ENCODE measurements around the gene H2BK1. TPM values are rescaled to one million over a fixed set of nuclear protein-coding genes. Genes with fewer than 3 reads are reported as not detected.

Gene H2BK1
- total RNA-seq, 1 donor from 2014 or later = 0.48 TPM

- intact Hi-C loops (cut with micrococcal nuclease) = loop anchor here (2.0 kb wide), 1 partner anchor 57 kb away; no protein-coding TSS in a partner anchor
Measured at GRCh38 chr7:151245360-151246101, 35.2 kb upstream of the H2BK1 start.

DNA sequence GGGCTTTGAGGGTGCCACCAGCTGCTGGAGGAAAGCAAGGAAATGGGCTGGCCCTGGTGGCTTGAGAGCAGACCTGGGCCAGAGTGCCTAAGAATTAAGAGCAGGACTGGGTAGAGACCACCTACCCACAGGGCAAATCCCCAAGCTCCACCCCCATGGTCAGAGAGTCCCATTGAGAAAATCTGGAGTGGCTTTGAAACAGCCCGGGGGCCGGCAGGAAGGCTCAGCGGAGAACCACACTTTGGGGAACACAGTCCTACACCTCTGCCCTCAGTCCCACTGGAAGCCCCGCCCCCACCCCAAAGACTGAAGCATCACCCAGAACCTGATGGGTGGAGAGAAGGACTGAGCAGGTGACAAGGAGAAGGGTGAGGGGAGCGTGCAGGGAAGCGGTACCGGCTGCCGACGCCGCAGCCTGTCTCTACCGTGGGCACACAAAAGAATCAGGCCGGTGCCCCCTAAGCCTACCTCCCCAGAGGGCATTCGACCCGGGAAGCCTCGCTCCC, 34.6 kb upstream of the H2BK1 start:
- intact Hi-C loops (cut with micrococcal nuclease) = loop anchor here (1.0 to 2.0 kb wide), 5 partner anchors 13 to 121 kb away; partner anchors contain the start of genes ABCF2 and CHPF2

- intact Hi-C loops (cut with micrococcal nuclease) = loop anchor here (1.0 to 2.0 kb wide), 5 partner anchors 12 to 120 kb away; partner anchors contain the start of genes ABCF2 and CHPF2
Measured at GRCh38 chr7:151244196-151244840, 34.0 kb upstream of the H2BK1 start.

DNA sequence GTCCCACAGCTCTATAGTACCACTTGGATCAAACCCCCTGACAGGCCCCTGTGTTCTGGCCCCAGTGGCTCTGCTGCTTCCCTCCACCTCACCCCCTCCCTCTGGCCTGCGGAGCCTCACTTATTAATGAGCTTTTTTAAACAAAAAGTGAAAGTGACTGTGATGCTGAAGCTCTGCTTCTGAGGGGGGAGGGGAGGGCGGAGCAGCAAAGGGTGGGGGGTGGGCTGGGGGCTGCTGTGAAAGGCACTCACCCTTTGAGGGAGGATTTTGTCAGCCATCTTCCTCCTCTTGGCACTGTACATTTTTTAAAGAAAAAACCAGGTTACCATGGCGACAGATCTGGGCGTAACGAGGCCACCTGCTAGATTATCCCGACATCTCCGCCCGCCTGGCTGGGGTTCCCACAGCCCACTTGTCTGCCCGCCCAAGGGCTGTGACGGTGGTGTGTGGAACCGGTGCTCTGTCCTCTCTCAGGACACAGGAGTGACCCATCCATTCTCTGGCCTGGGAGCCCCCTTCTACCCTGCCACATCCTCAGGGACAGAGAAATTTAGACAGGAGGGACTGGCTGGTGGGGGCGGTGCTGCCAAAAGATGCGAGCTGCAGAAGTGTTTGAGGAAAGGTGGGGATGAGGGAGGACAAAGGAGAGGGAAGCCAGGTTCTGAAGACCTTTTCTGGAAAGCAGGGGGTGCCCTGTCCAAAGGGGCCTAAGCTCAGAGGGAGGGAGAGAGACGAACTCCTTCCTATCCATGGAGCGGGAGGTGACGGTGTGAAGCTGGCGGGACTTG, 33.3 kb upstream of the H2BK1 start:
- intact Hi-C loops (cut with micrococcal nuclease) = loop anchor here (1.0 to 2.0 kb wide), 5 partner anchors 11 to 119 kb away; partner anchors contain the start of genes ABCF2 and CHPF2

GRCh38 chr7:151243045-151243349, 32.7 kb upstream of the H2BK1 start:
- intact Hi-C loops (cut with micrococcal nuclease) = no loop called here

DNA sequence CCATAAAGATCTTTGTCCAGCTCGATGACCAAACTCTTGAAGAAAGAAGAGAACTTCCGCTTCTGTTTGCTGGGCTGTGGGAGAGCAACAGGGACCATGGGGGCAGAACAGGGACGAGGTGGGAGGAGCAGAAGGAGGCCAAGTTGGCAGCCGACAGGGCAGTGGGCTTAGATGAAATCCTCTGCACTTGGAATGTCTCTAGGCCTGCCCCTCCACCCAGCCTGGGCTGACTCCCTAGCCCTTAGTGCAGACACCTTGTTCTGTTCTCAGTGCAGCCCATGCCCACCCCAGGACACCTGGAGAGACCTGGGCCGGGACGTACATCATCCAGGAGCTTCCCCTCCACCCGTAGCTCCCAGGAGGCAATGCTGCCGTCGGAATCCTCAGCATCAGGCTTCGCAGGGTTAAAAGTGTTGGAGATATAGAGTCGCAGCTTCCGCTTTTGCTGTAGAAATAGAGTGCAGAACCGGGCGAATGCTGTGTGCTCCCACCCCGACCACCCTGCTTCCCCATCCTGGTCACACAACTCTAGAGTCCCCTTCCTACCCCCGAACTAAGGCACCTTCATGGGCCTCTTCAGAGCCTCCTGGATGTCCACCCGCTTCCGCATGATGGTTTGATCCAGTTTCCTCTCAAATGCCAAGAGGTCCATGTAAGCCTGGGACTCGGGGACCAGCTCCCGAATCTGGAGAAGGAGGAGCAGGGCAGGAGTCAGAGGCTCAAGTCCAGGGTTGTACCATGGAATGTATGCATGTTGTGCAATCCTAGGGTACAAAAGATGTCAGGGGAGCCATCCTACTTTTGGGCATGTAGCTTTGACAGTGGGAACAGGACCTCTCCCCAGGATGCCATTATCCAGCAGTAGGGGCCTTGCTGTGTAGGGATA, 32.1 kb upstream of the H2BK1 start:
- intact Hi-C loops (cut with micrococcal nuclease) = no loop called here

DNA sequence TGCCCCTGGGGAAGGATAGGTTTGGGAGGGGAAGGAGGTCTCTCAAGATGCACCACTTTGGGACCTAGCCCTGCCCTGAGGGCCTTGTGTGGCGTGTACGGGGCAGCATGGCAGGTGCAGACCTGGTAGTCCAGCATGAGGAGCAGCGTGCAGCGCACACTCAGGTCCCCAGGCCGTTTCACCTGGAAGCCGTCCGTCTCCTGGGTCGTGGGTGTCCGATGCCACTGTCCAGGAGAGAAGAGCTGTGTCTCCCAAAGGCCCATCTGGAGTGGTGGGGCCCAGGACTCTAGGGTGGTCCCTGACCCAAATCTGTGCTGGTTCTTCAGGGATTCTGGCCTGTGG, 31.4 kb upstream of the H2BK1 start:
- intact Hi-C loops (cut with micrococcal nuclease) = no loop called here

DNA sequence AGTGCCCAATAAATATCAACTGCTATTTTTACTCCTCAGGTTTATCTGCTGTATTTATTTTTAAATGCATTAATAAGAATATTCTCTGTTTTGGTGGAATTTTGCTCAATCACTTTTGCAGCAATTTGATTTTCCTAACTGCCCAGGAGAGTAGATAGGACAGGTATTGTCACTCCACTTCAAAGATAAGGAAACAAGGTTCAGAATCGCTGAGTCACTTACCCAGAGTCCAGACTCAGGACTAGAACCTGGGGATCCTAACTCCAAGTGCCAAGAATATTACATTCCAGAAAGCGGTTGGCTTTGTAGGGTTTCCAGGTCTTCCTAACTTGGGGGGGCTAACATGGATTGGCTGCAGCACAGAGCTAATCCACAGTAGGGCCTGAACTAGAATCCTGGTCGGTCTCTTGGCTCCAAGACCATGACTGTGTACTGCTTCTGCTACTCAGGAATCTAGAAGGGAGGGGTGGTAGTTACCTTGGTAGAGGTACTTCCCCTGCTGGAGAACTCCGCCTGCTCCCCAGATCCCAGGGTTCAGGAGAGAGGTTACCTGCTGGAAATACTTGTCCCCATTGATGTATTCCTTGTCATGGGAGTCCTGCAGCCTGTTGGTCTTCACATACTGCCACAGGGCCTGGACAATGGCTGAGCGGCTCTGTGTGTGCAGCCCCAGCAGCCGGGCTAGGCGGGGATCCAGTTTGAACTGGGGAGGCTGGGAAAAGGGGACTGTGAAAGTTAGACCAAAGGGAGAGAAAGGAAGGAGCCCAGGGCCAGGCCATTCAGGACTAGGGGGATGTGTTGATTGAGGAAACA, 30.9 kb upstream of the H2BK1 start:
- intact Hi-C loops (cut with micrococcal nuclease) = no loop called here

DNA sequence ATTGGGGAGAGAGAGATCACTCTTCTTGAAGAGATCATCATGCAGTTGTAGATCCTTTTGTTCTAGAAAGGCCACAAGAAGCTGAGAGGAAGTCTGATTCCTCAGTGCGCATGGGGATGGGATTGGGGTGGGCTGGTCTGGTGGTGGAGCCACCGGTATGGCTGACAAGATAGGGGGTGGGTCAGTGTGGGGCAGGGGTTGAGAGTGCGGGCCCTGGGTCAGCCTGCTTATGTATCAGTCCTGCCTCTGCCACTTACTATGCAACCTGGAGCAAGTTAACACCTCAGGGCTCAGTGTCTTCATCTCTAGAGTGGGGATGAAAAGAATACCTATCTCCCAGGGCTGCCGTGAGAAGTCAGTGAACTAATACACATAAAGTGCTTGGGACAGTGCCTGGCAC, 30.2 kb upstream of the H2BK1 start:
- intact Hi-C loops (cut with micrococcal nuclease) = no loop called here

- intact Hi-C loops (cut with micrococcal nuclease) = no loop called here
Measured at GRCh38 chr7:151239837-151240459, 29.7 kb upstream of the H2BK1 start.

DNA sequence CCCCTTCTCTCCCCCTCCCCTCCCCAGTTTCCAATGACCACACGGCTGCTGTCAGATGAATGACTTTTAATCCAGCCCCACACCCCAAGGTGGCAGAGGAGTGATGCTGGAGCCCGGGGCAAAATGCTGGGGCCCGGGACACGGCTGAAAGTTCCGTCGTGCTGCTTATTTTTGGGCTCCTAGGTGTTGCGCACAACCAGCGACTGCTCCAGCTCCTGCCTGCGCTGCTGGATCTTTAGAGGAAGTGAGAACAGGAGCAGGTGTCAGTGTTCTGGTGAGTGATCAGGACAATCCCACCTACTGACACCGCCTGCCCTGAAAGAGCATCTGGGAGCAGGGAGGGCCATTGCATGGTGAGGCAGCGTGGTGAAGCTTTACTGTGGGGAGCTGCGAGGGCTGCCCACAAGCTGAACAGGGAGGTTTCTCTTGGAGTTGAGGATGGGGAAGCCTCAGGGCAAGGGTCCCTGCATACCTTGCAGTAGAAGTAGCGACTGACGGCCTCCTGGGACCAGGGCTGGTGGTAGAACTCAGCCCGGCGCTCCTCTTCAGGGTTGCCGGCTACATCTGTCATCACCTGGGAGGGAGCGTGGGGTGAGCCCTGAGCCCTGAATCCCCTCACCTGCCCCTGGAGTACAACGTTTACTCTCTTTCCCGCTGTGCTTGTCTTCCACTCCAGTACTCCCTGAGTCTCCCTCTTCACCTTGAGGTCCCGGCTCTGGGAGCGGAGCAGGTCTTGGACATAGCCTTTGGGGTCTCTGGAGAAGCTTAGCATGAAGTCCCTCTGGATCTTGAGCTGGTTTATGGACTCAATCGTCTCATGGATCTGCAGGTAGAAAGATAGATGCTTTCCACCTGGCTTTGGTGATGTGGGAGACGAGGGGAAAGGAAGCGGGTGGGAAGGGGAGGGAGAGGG, 28.9 kb upstream of the H2BK1 start:
- intact Hi-C loops (cut with micrococcal nuclease) = no loop called here

GRCh38 chr7:151238190-151238810, 28.0 kb upstream of the H2BK1 start:
- intact Hi-C loops (cut with micrococcal nuclease) = no loop called here

GRCh38 chr7:151237244-151238189, 27.2 kb upstream of the H2BK1 start:
- intact Hi-C loops (cut with micrococcal nuclease) = no loop called here

DNA sequence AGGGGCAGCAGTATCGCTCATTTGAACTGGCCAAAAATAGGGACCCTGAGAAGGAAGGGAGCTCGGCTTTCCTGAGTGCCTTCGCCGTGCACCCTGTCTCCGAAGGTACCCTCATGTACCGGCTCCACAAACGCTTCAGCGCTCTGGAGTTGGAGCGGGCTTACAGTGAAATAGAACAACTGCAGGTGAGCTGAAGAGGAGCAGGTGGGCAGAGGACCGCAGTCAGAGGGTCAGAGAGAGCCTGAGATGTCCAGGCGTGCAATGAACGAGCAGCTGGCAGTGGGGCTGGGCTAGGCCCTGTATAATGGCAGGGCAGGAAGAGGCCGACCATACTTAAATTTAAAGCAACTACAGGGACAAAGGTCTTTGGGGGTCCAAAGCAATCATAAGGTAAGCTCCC, 26.1 kb upstream of the H2BK1 start:
- intact Hi-C loops (cut with micrococcal nuclease) = no loop called here

DNA sequence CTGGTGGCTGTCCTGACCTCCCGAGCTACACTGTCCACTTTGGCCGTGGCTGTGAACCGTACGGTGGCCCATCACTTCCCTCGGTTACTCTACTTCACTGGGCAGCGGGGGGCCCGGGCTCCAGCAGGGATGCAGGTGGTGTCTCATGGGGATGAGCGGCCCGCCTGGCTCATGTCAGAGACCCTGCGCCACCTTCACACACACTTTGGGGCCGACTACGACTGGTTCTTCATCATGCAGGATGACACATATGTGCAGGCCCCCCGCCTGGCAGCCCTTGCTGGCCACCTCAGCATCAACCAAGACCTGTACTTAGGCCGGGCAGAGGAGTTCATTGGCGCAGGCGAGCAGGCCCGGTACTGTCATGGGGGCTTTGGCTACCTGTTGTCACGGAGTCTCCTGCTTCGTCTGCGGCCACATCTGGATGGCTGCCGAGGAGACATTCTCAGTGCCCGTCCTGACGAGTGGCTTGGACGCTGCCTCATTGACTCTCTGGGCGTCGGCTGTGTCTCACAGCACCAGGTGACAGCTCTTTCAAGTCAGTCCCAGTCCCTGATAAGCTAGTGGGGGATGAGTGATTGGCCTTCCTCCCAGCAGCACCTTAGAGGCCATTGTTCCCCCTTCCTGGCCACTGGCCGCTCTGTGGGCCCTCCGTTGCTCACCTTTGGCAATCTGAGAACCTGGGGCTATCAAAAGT, 25.0 kb upstream of the H2BK1 start:
- intact Hi-C loops (cut with micrococcal nuclease) = no loop called here

DNA sequence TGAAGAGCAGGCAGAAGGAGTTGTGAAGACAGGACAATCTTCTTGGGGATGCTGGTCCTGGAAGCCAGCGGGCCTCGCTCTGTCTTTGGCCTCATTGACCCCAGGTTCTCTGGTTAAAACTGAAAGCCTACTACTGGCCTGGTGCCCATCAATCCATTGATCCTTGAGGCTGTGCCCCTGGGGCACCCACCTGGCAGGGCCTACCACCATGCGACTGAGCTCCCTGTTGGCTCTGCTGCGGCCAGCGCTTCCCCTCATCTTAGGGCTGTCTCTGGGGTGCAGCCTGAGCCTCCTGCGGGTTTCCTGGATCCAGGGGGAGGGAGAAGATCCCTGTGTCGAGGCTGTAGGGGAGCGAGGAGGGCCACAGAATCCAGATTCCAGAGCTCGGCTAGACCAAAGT, 23.5 kb upstream of the H2BK1 start:
- intact Hi-C loops (cut with micrococcal nuclease) = loop anchor here (2.0 kb wide), 4 partner anchors 27 to 175 kb away; partner anchors contain the start of genes FASTK and SLC4A2
